GM12878 (cell line): Measurements from ENCODE around the gene RNF169. TPM values are rescaled to one million over a fixed set of nuclear protein-coding genes. Genes with fewer than 3 reads are reported as not detected.
A peak's percentile ranks its signal among the peaks of the same experiment; 100 is the strongest.

Experiments
- ATAC-seq: fragments of 200-7000 bp; cut with Tn5 transposase; 3 replicates; pipeline ENCODE4 v1.9.1; 2020; ENCODE audit warnings: mild to moderate bottlenecking, moderate library complexity
- BruUV-seq: library from RNA; stranded (reverse); fragments of 400-500 nt; replicated peaks from 2 replicates; lab custom pipeline; 2021; lab: Mats Ljungman, UMichigan
- CTCF ChIA-PET: fragments of 300-600 bp; sonication (Branson Sonifier 250); formaldehyde crosslinking; extraction: SDS; loops from one replicate; lab custom pipeline; 2021; ENCODE audit warnings: inconsistent platforms; lab: Yijun Ruan, JAX
- POLR2A ChIA-PET: fragments of 350-600 bp; formaldehyde crosslinking; extraction: SDS; loops from one replicate; lab custom pipeline; 2021; ENCODE audit warnings: inconsistent platforms; lab: Charles Lee
- RAD21 ChIA-PET: fragments of 300-600 bp; sonication (Branson Sonifier 250); formaldehyde crosslinking; loops from one replicate; lab custom pipeline; 2023; ENCODE audit warnings: antibody characterized with exemption; ENCODE audit not compliant: unreplicated experiment; lab: Charles Lee
- SMC1A ChIA-PET: fragments of 300-600 bp; sonication (Branson Sonifier 250); formaldehyde crosslinking; loops from one replicate; lab custom pipeline; 2023; ENCODE audit not compliant: unreplicated experiment, uncharacterized antibody; lab: Charles Lee
- DNase-seq: peaks from one replicate; pipeline ENCODE4 v3.0.0-alpha.2; 2011; ENCODE audit warnings: low read depth, low spot score
- FAIRE-seq: peaks from 3 replicates; lab custom pipeline; 2011; peaks lifted over from hg19 to GRCh38; lab: Jason Lieb, UNC
- H2AFZ ChIP-seq: 2 replicates; pipeline ENCODE4 v1.6.0; 2011; ENCODE audit warnings: low read depth, low read length, control low read depth; ENCODE audit not compliant: control insufficient read depth
- H3K27ac ChIP-seq: 2 replicates; pipeline ENCODE4 v1.5.1; 2011; ENCODE audit warnings: control low read depth; ENCODE audit not compliant: control insufficient read depth, insufficient read depth
- H3K27me3 ChIP-seq, 2 experiments: replicated peaks in 1 of 2; 2 replicates each; pipeline versions ENCODE4 v1.6.0 to v1.6.1; 2011; ENCODE audit warnings: low read length in 1 of 2; ENCODE audit not compliant: control insufficient read depth in 2 of 2, insufficient read depth in 2 of 2
- H3K36me3 ChIP-seq, 2 experiments: 2 replicates each; pipeline ENCODE4 v1.5.1; 2011; ENCODE audit warnings: low read length in 1 of 2; ENCODE audit not compliant: control insufficient read depth in 2 of 2, insufficient read depth in 2 of 2
- H3K4me1 ChIP-seq: 2 replicates; pipeline ENCODE4 v1.6.1; 2011; ENCODE audit warnings: mild to moderate bottlenecking, low read length, moderate library complexity, mixed read lengths; ENCODE audit not compliant: control insufficient read depth, insufficient read depth
- H3K4me2 ChIP-seq: 2 replicates; pipeline ENCODE4 v1.6.0; 2011; ENCODE audit warnings: control low read depth; ENCODE audit not compliant: control insufficient read depth, insufficient read depth
- H3K4me3 ChIP-seq: fragments of 200-600 bp; sonication (generic); 2 replicates; pipeline ENCODE4 v1.5.1; 2016
- H3K79me2 ChIP-seq: 2 replicates; pipeline ENCODE4 v1.6.0; 2011; ENCODE audit warnings: low read length; ENCODE audit not compliant: control insufficient read depth, insufficient read depth
- H3K9ac ChIP-seq: 2 replicates; pipeline ENCODE4 v1.8.0; 2011; ENCODE audit warnings: low read length, control low read depth, mixed read lengths; ENCODE audit not compliant: control insufficient read depth, insufficient read depth
- H3K9me3 ChIP-seq: replicated peaks from 3 replicates; pipeline ENCODE4 v1.5.1; 2011; ENCODE audit warnings: mild to moderate bottlenecking, low read length; ENCODE audit not compliant: control insufficient read depth, insufficient read depth
- H4K20me1 ChIP-seq: 2 replicates; pipeline ENCODE4 v1.6.0; 2011; ENCODE audit not compliant: control insufficient read depth, insufficient read depth
- MXI1 ChIP-seq: fragments of 150-350 bp; IDR thresholded peaks from 2 replicates; pipeline ENCODE4 v1.6.1; 2011; ENCODE audit warnings: low read depth, mild to moderate bottlenecking, inconsistent platforms, low read length, improper control_type of control experiment
- WGBS: methylation state at CpG from one replicate; pipeline ENCODE4 v1.1.6; 2016; ENCODE audit warnings: low lambda C conversion rate; ENCODE audit not compliant: insufficient replicate concordance, insufficient coverage; ENCODE audit errors: missing lambda C conversion rate; 5-methylcytosine and 5-hydroxymethylcytosine counted together
- in situ Hi-C: fragments of 300-500 bp; cut with MboI; formaldehyde crosslinking; loops from 9 replicates; pipeline ENCODE4 v1.14.3; 2018; ENCODE audit warnings: mixed read lengths
- intact Hi-C: fragments of 100-400 bp; cut with micrococcal nuclease; formaldehyde crosslinking; loops from one replicate; pipeline ENCODE4 v1.14.2; 2022; ENCODE audit not compliant: unreplicated experiment
- microRNA-seq: library from miRNA; unstranded; fragments of <30 nt; microRNA quantifications from one replicate; pipeline ENCODE4, GENCODE V29; 2018
- polyA plus RNA-seq, 11 experiments: library from polyadenylated mRNA; depleted of rRNA in 4 of 11; unstranded in 6 of 11; stranded (reverse) in 5 of 11; fragments of >200 nt; fragmentation: Nextera tagmentation in 4 of 11; fragmentation: Illumina TruSeq in 1 of 11; extraction: Ambion mirVana in 4 of 11; extraction: Trizol in 1 of 11; gene quantifications; 1 replicate in 1 of 11; 2 replicates in 10 of 11; pipeline versions ENCODE4 v1.2.1 to v1.2.3, GENCODE V29; 2011 to 2016; ENCODE audit warnings: inconsistent platforms in 2 of 11, missing spikeins in 2 of 11, low read depth in 1 of 11
- small RNA-seq: library from RNA; depleted of rRNA; stranded (forward); fragments of <200 nt; gene quantifications from one replicate; pipeline ENCODE3, GENCODE V24; 2014
- total RNA-seq, 4 experiments: library from RNA; depleted of rRNA in 3 of 4; stranded (reverse); fragments of >200 nt in 3 of 4; fragmentation: Illumina TruSeq in 1 of 4; extraction: Trizol in 1 of 4; gene quantifications; 2 replicates each; pipeline versions ENCODE4 v1.2.1 to v1.2.3, GENCODE V29; 2013 to 2021
- TF ChIP-seq, protein P1 (sequence below), 3 experiments: IDR thresholded peaks in 2 of 3; conservative IDR thresholded peaks in 1 of 3; 2 replicates each; pipeline ENCODE4 v1.5.1; 2011; ENCODE audit warnings: low read depth in 3 of 3, low read length in 3 of 3, mild to moderate bottlenecking in 3 of 3, control low read depth in 2 of 3, moderate library complexity in 2 of 3, inconsistent platforms in 1 of 3, mixed read lengths in 1 of 3; ENCODE audit not compliant: control insufficient read depth in 2 of 3, insufficient read depth in 1 of 3; ENCODE audit errors: extremely low read depth in 1 of 3

RNF169 gene
- total and polyA plus RNA-seq, 10 of the 15 experiments (the other 5 are each of a cell fraction or from before 2014, with no cell fraction given): 0.32 to 13.2 (median 6.4) TPM

GRCh38 chr11:74877132-74877531, 128.5 kb downstream of the RNF169 start:
- no peak overlapping the region for H2AFZ ChIP-seq
- H3K4me1 ChIP-seq: no peaks in the 10 kb centered on the region
- ChIA-PET RAD21 (no interaction called here), CTCF (no interaction called here), POLR2A (no interaction called here), SMC1A (no interaction called here)
- TF ChIP-seq, protein P1, sequence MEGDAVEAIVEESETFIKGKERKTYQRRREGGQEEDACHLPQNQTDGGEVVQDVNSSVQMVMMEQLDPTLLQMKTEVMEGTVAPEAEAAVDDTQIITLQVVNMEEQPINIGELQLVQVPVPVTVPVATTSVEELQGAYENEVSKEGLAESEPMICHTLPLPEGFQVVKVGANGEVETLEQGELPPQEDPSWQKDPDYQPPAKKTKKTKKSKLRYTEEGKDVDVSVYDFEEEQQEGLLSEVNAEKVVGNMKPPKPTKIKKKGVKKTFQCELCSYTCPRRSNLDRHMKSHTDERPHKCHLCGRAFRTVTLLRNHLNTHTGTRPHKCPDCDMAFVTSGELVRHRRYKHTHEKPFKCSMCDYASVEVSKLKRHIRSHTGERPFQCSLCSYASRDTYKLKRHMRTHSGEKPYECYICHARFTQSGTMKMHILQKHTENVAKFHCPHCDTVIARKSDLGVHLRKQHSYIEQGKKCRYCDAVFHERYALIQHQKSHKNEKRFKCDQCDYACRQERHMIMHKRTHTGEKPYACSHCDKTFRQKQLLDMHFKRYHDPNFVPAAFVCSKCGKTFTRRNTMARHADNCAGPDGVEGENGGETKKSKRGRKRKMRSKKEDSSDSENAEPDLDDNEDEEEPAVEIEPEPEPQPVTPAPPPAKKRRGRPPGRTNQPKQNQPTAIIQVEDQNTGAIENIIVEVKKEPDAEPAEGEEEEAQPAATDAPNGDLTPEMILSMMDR (IDR thresholded peaks at IDR 0.05 in 2 of 3, conservative IDR thresholded peaks at IDR 0.05 in 1 of 3; ENCODE audit: control insufficient read depth in 2 of 3, extremely low read depth in 1 of 3, insufficient read depth in 1 of 3, low read depth in 3 of 3, low read length in 3 of 3): peak; percentile 13 to 49 (median 23); a peak in 4 of 6 replicates
- TF ChIP-seq MXI1: no peak
- ATAC-seq: no peak
- no peaks in the 10 kb centered on the region for H4K20me1 ChIP-seq
- in situ Hi-C loops: no loop called here
- BruUV-seq: no TSS peak
- intact Hi-C loops: no loop called here
- H3K4me3 ChIP-seq: no peak overlapping the region
- DNase-seq: no peak
- H3K27me3 ChIP-seq: no peaks in the 10 kb centered on the region
- H3K36me3 ChIP-seq: no peaks in the 10 kb centered on the region
- WGBS: 94% methylated on average over 1 of the region's 1 CpG
- H3K4me2 ChIP-seq: no peak overlapping the region
- H3K27ac ChIP-seq: no peak overlapping the region
- no peak for FAIRE-seq
- H3K9me3 ChIP-seq: peaks cover 4% of the 10 kb centered on the region; the same call in 2 of the 3 replicates
- H3K9ac ChIP-seq: no peak overlapping the region
- H3K79me2 ChIP-seq: no peaks in the 10 kb centered on the region

Small RNAs within 50 kb of the gene (microRNA-seq; reads per million reads assigned to microRNA genes)
- not detected for gene MIR4696

Small RNAs within 50 kb of the gene (small RNA-seq; reads per million reads assigned to genes)
- gene MIR4696 (not detected), gene RN7SL239P (not detected)

Other genes with a start within 250 kb of the RNF169 start
- 23.8 and 25.9 TPM in 2 replicates for gene POLD3, start 156.3 kb upstream of the RNF169 start, total RNA-seq (2014; rRNA removed)
- 36.0 and 38.3 TPM in 2 replicates for gene POLD3, start 156.3 kb upstream of the RNF169 start, total RNA-seq (2014; rRNA removed; fragmentation: Illumina TruSeq; extraction: Trizol)
- gene POLD3, start 156.3 kb upstream of the RNF169 start, total RNA-seq (2021): 36.4 and 39.2 TPM in 2 replicates
- gene POLD3, start 156.3 kb upstream of the RNF169 start, polyA plus RNA-seq (2011; rRNA removed): 63.7 and 66.4 TPM in 2 replicates
- 41.9 and 54.5 TPM in 2 replicates for gene POLD3, start 156.3 kb upstream of the RNF169 start, polyA plus RNA-seq (2014; fragmentation: Illumina TruSeq; extraction: Trizol)
- gene POLD3, start 156.3 kb upstream of the RNF169 start, polyA plus RNA-seq (2014; fragmentation: Nextera tagmentation; extraction: Ambion mirVana): 10 to 100 TPM; 30.9 to 36.5 TPM
- 25.2 and 29.7 TPM in 2 replicates for gene POLD3, start 156.3 kb upstream of the RNF169 start, polyA plus RNA-seq (2014; rRNA removed)
- 10 to 100 TPM; 60.1 to 62.3 TPM for gene POLD3, start 156.3 kb upstream of the RNF169 start, polyA plus RNA-seq (2016; fragmentation: Nextera tagmentation; extraction: Ambion mirVana)
- gene CHRDL2, start 17.4 kb upstream of the RNF169 start, total RNA-seq (2014; rRNA removed): not detected in 2 replicates
- gene CHRDL2, start 17.4 kb upstream of the RNF169 start, total RNA-seq (2014; rRNA removed; fragmentation: Illumina TruSeq; extraction: Trizol): not detected in 2 replicates
- not detected in 2 replicates for gene CHRDL2, start 17.4 kb upstream of the RNF169 start, total RNA-seq (2021)
- gene CHRDL2, start 17.4 kb upstream of the RNF169 start, polyA plus RNA-seq (2011; rRNA removed): not detected in 2 replicates
- gene CHRDL2, start 17.4 kb upstream of the RNF169 start, polyA plus RNA-seq (2014; fragmentation: Illumina TruSeq; extraction: Trizol): not detected in 2 replicates
- not detected for gene CHRDL2, start 17.4 kb upstream of the RNF169 start, polyA plus RNA-seq (2014; fragmentation: Nextera tagmentation; extraction: Ambion mirVana)
- not detected in 2 replicates for gene CHRDL2, start 17.4 kb upstream of the RNF169 start, polyA plus RNA-seq (2014; rRNA removed)
- gene CHRDL2, start 17.4 kb upstream of the RNF169 start, polyA plus RNA-seq (2016; fragmentation: Nextera tagmentation; extraction: Ambion mirVana): not detected
- 3.7 and 4.1 TPM in 2 replicates for gene XRRA1, start 200.2 kb downstream of the RNF169 start, total RNA-seq (2014; rRNA removed)
- 3.9 and 5.2 TPM in 2 replicates for gene XRRA1, start 200.2 kb downstream of the RNF169 start, total RNA-seq (2014; rRNA removed; fragmentation: Illumina TruSeq; extraction: Trizol)
- gene XRRA1, start 200.2 kb downstream of the RNF169 start, total RNA-seq (2021): 7.3 and 11.0 TPM in 2 replicates
- 3.2 and 4.6 TPM in 2 replicates for gene XRRA1, start 200.2 kb downstream of the RNF169 start, polyA plus RNA-seq (2011; rRNA removed)
- 4.6 and 5.9 TPM in 2 replicates for gene XRRA1, start 200.2 kb downstream of the RNF169 start, polyA plus RNA-seq (2014; fragmentation: Illumina TruSeq; extraction: Trizol)
- gene XRRA1, start 200.2 kb downstream of the RNF169 start, polyA plus RNA-seq (2014; fragmentation: Nextera tagmentation; extraction: Ambion mirVana): 1 to 10 TPM; 2.5 to 7.4 TPM
- gene XRRA1, start 200.2 kb downstream of the RNF169 start, polyA plus RNA-seq (2014; rRNA removed): 3.1 and 3.9 TPM in 2 replicates
- 1 to 10 TPM; 7.4 to 8.8 TPM for gene XRRA1, start 200.2 kb downstream of the RNF169 start, polyA plus RNA-seq (2016; fragmentation: Nextera tagmentation; extraction: Ambion mirVana)
- gene SPCS2, start 200.4 kb downstream of the RNF169 start, total RNA-seq (2014; rRNA removed): 40.7 and 48.3 TPM in 2 replicates
- gene SPCS2, start 200.4 kb downstream of the RNF169 start, total RNA-seq (2014; rRNA removed; fragmentation: Illumina TruSeq; extraction: Trizol): 52.9 and 53.6 TPM in 2 replicates
- gene SPCS2, start 200.4 kb downstream of the RNF169 start, total RNA-seq (2021): 143 and 145 TPM in 2 replicates
- 192 and 234 TPM in 2 replicates for gene SPCS2, start 200.4 kb downstream of the RNF169 start, polyA plus RNA-seq (2011; rRNA removed)
- 176 and 220 TPM in 2 replicates for gene SPCS2, start 200.4 kb downstream of the RNF169 start, polyA plus RNA-seq (2014; fragmentation: Illumina TruSeq; extraction: Trizol)
- 100 to 1,000 TPM; 429 to 430 TPM for gene SPCS2, start 200.4 kb downstream of the RNF169 start, polyA plus RNA-seq (2014; fragmentation: Nextera tagmentation; extraction: Ambion mirVana)
- gene SPCS2, start 200.4 kb downstream of the RNF169 start, polyA plus RNA-seq (2014; rRNA removed): 192 and 236 TPM in 2 replicates
- 100 to 1,000 TPM; 636 to 661 TPM for gene SPCS2, start 200.4 kb downstream of the RNF169 start, polyA plus RNA-seq (2016; fragmentation: Nextera tagmentation; extraction: Ambion mirVana)
- 17.3 and 18.1 TPM in 2 replicates for gene NEU3, start 240.1 kb downstream of the RNF169 start, total RNA-seq (2014; rRNA removed)
- 14.8 and 15.4 TPM in 2 replicates for gene NEU3, start 240.1 kb downstream of the RNF169 start, total RNA-seq (2014; rRNA removed; fragmentation: Illumina TruSeq; extraction: Trizol)
- gene NEU3, start 240.1 kb downstream of the RNF169 start, total RNA-seq (2021): 13.3 and 13.9 TPM in 2 replicates
- gene NEU3, start 240.1 kb downstream of the RNF169 start, polyA plus RNA-seq (2011; rRNA removed): 13.4 and 14.8 TPM in 2 replicates
- 13.4 and 13.9 TPM in 2 replicates for gene NEU3, start 240.1 kb downstream of the RNF169 start, polyA plus RNA-seq (2014; fragmentation: Illumina TruSeq; extraction: Trizol)
- 1 to 10 TPM; 2.5 TPM for gene NEU3, start 240.1 kb downstream of the RNF169 start, polyA plus RNA-seq (2014; fragmentation: Nextera tagmentation; extraction: Ambion mirVana)
- gene NEU3, start 240.1 kb downstream of the RNF169 start, polyA plus RNA-seq (2014; rRNA removed): 15.4 and 20.3 TPM in 2 replicates
- 10 to 100 TPM in 1 of 2 experiments, 1 to 10 TPM in 1; 9.7 to 11.0 TPM for gene NEU3, start 240.1 kb downstream of the RNF169 start, polyA plus RNA-seq (2016; fragmentation: Nextera tagmentation; extraction: Ambion mirVana)